ENCODE data around the gene HDDC2.

The HDDC2 gene

GRCh38 chr6:125231574-125232343 lies 70.0 kb downstream of the HDDC2 start:
- TF ChIP-seq CTCF (IDR thresholded peaks at IDR 0.05; ENCODE audit: insufficient read depth, low read depth, low read length, missing control alignments) = no peak
- no peak overlapping the region for H3K4me3 ChIP-seq (ENCODE audit: low read depth, low read length)
- no peak for DNase-seq (ENCODE audit: low read depth)

GRCh38 chr6:125231133-125231532 lies 70.6 kb downstream of the HDDC2 start:
- TF ChIP-seq CTCF (IDR thresholded peaks at IDR 0.05; ENCODE audit: insufficient read depth, low read depth, low read length, missing control alignments) = no peak
- no peak for DNase-seq (ENCODE audit: low read depth)
- H3K4me3 ChIP-seq (ENCODE audit: low read depth, low read length) = no peak overlapping the region

GRCh38 chr6:125230674-125231073 lies 71.1 kb downstream of the HDDC2 start:
- no peak overlapping the region for H3K4me3 ChIP-seq (ENCODE audit: low read depth, low read length)
- DNase-seq (ENCODE audit: low read depth) = no peak
- TF ChIP-seq CTCF (IDR thresholded peaks at IDR 0.05; ENCODE audit: insufficient read depth, low read depth, low read length, missing control alignments) = no peak

GRCh38 chr6:125228981-125229479 lies 72.7 kb downstream of the HDDC2 start:
- TF ChIP-seq CTCF (IDR thresholded peaks at IDR 0.05; ENCODE audit: insufficient read depth, low read depth, low read length, missing control alignments) = no peak
- DNase-seq (ENCODE audit: low read depth) = no peak
- H3K4me3 ChIP-seq (ENCODE audit: low read depth, low read length) = no peak overlapping the region

- H3K4me3 ChIP-seq (ENCODE audit: low read depth, low read length) = no peak overlapping the region
- DNase-seq (ENCODE audit: low read depth) = no peak
- TF ChIP-seq CTCF (IDR thresholded peaks at IDR 0.05; ENCODE audit: insufficient read depth, low read depth, low read length, missing control alignments) = no peak
Measured at GRCh38 chr6:125227244-125227643, 74.5 kb downstream of the HDDC2 start.
